KBM-7 (cell line): Measurements from ENCODE around the gene CRYBB1.

Experiments
- DNase-seq: peaks from one replicate; pipeline ENCODE4 v3.0.0-alpha.2; 2015
- in situ Hi-C: fragments of 300-500 bp; cut with MboI; formaldehyde crosslinking; loops from 2 replicates; pipeline ENCODE4 v1.14.3; 2020; ENCODE audit warnings: low sequenced_read_pairs, low pct_unique_long_range_greater_than_20kb, mixed read lengths

The CRYBB1 gene

GRCh38 chr22:26610996-26611395 lies 6.8 kb downstream of the CRYBB1 start:
- in situ Hi-C loops = no loop called here
- no peak for DNase-seq

DNA sequence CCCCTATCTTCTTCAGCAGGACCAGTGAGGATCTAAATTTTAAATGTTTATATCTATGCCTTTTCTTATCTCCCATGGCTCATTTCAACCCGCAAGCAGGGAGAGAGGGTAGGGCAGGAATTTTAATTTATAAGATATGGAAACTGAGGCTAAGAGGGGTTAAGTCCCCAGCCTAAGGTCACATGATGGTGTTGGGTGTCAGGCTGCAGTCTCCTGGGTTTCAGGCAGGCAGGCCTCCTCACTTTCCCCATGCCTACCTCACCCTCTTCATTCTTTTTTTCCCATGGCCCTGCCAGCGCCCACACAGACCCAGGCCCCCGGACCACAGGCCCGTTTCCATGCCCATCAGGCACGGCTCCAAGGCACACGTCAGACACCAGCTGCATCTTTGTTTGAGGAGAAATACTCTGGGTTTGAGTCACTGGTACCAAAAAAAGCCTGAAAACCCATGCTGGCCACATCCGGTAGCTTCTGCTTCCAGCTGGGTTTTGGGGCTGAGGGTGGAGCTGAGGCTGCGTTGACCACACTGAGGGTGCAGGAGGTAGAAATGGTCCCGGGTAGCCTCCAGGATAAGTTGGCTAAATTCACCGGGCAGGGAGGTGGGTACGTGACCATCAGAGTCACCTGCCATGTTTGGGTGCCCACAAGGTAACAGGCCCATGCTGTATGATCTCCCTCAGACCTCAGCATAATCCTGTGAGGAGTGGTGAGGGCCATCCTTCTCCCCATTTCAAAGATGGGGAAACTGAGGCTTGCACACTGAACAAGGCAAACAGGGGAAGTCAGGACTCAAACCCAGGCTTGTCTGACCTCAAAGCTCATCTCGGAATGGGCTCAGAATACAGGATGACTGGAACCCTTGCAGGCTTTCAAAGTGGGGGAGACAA lies 7.5 kb downstream of the CRYBB1 start:
- in situ Hi-C loops = no loop called here
- no peak for DNase-seq

- in situ Hi-C loops = no loop called here
- DNase-seq = no peak
Observed at GRCh38 chr22:26609287-26609686, 8.5 kb downstream of the CRYBB1 start.

GRCh38 chr22:26608129-26608528 lies 9.7 kb downstream of the CRYBB1 start:
- DNase-seq = no peak
- in situ Hi-C loops = no loop called here

DNA sequence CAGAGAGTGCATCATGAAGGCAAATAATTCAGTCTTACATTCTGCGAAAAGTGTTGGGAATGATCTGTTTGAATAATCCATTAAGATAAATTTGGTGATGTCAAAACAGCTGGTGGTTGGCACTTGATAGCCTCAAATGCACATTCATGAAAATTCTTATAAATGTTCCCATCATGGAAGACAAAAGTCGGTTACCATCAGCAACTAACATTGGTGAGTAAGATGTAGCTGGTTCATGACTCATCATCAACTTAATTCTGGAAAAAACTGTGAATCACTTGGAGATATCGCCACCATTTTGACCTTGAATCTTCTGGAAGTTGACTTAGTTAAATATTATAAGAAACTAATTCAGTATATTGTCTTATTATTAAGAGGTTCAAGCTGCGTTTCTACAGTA lies 11.2 kb downstream of the CRYBB1 start:
- in situ Hi-C loops = no loop called here
- DNase-seq = no peak

GRCh38 chr22:26604368-26604767 lies 13.5 kb downstream of the CRYBB1 start:
- DNase-seq = no peak
- in situ Hi-C loops = no loop called here

DNA sequence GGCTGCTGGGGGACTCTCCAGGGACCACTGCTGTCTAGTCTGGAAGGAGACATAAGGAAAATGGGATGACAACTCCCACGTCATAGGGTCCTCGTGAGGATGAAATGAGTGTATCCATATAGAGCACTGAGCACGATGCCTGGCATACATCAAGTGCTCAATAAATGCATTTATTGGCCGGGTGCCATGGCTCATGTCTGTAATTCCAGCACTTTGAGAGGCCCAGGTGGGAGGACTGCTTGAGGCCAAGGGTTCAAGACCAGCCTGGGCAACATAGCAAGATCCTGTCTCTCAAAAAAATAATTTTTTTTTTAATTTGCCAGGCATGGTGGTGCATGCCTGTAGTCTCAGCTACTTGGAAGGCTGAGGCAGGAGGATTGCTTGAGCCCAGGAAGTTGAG lies 15.7 kb downstream of the CRYBB1 start:
- no peak for DNase-seq
- in situ Hi-C loops = no loop called here

DNA sequence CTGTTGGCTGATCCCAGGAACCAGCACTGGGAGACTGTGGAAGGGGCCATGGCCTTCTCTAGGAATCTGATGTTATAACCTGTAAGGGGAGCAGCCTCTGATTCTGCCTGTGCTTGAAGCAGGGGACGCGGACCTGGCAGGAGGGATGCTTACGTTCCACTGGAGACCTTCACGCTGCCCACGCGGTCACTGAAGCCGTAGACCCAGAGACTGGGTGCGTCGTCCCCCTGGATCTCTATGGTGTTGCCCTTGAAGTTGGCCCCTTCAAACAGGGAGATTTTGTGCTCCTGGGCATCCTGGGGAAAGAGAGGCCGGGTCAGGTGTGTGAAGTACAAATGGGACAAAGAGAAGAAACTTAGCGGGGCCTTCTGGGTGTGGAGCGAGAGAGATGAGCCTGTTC lies 16.1 kb downstream of the CRYBB1 start:
- DNase-seq = no peak
- in situ Hi-C loops = no loop called here

DNA sequence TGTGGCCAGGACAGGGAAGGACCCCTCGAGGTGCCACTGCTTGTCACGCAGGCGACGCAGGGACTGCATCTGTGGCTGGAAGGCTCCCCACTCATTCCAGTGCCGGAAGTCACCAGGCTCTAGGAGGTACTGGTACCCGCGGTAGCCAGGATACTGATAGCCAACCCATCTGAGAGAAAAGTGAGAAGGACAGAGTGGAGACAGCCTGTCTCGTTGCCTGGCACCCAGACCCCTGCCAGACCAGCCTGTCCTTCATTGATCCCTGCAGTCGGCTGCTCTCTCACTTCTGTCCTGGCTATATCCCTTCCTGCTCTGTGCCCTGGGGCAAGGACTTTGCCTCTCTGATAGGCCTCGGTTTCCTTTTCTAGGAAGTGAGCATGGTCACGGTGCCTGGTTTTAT lies 18.3 kb downstream of the CRYBB1 start:
- in situ Hi-C loops = no loop called here
- DNase-seq = no peak

GRCh38 chr22:26597480-26597879 lies 20.3 kb downstream of the CRYBB1 start:
- in situ Hi-C loops = no loop called here
- no peak for DNase-seq

DNA sequence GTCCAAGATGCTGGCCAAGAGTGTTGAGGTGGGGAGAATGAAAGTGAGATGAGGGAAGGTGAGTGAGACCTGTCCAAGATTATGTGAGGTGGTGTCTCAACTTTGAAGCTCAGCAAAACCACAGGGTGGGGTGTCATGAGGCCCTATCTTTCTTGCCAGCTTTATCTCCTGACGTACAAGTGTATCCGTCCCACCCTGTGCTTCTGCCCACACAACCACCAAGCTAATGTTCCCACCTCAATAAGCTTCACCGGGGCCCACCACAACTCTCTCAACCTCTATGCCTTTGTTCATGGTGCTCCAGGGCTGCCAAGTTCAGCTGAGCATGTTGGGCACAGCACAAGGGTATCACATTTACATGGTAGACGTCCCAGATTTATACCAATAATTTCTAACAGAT lies 20.8 kb downstream of the CRYBB1 start:
- no peak for DNase-seq

GRCh38 chr22:26593763-26594162 lies 24.1 kb downstream of the CRYBB1 start:
- no peak for DNase-seq
- in situ Hi-C loops = no loop called here

More for the DNA sequence above, 20.8 kb downstream of the CRYBB1 start:
- in situ Hi-C loops = no loop called here

GRCh38 chr22:26592421-26592891 lies 25.4 kb downstream of the CRYBB1 start:
- DNase-seq = peak; percentile 56
- in situ Hi-C loops = no loop called here

GRCh38 chr22:26589845-26590736 lies 27.7 kb downstream of the CRYBB1 start, which contains the start of gene TPST2:
TPST2 (minus strand) TSS chr22:26590132; CDS start chr22:26541630, 48,502 bp downstream.
- peak; percentile 75 for DNase-seq
- in situ Hi-C loops = no loop called here

DNA sequence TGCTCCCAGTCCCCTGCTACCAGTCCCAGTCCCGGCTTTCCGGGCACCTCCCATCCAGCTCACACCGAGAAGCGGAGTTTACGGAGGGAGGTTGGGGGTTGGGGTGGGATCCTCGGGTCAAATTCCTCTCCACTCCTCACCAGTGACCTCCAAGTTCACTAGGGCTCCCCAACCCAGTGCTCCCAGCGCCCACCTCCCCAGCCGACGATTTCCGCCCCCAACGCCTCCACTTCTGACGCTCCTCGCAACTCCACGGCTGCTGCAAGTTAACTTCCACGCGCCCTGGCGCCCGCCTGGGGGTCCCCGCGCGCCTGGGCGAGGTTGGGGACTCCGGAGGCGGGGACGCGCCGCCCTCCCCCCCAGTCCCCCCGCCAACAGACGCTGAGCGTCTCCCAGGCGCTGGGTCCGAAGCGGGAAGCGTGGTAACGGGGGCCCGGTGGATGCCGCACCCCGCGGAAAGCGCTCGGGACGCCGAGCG lies 28.4 kb downstream of the CRYBB1 start:
- DNase-seq = peak; percentile 23
- in situ Hi-C loops = no loop called here

DNA sequence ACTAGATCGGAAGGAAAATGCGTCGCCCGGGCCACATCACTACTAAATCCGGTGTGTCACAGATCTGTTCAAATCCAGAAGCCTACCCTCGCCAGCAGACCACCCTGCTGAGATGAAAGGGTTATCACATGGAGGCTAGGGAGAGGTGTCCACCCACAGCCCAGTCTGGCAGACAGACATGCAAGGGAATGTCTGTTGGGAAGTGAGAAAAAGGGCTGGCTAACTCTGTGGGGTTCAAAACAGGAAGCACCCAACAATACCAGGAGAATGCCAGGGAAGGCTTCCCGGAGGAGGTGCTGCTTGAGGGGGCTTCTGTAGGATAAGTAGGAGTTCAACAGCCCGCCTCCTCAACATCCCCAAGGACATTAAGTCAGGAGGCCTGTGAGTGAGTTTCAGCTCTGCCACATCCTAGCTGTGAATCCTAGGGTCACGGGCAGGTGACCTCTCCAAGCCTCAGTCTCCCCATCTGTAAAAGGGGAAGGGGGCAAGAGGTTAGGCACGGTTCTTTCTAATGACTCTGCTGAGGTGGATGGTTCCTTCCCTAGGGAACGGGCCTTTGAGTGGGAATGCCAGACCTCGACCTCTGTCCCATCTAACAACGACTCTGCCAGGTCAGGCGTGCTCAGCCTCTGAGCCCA lies 29.0 kb downstream of the CRYBB1 start:
- in situ Hi-C loops = no loop called here
- DNase-seq = no peak

- DNase-seq = peak; percentile 81
- in situ Hi-C loops = no loop called here
Observed at GRCh38 chr22:26587991-26588613, 29.7 kb downstream of the CRYBB1 start.

- in situ Hi-C loops = no loop called here
- peak; percentile 39 for DNase-seq
Observed at GRCh38 chr22:26586556-26587325, 31.1 kb downstream of the CRYBB1 start.
